ENCODE data around the gene ATP1B1.

ATP1B1 gene

GRCh38 chr1:169098380-169098779, 8.1 kb upstream of the ATP1B1 start:
- DNase-seq: no peak

GRCh38 chr1:169099561-169099960, 6.9 kb upstream of the ATP1B1 start:
- no peak for DNase-seq

- no peak for DNase-seq
Measured at GRCh38 chr1:169100208-169100607, 6.3 kb upstream of the ATP1B1 start.

- DNase-seq: no peak
Measured at GRCh38 chr1:169100651-169101088, 5.8 kb upstream of the ATP1B1 start.

- peak; percentile 67 for DNase-seq
Measured at GRCh38 chr1:169102567-169102966, 3.9 kb upstream of the ATP1B1 start.

- no peak for DNase-seq
Measured at GRCh38 chr1:169103002-169103401, 3.5 kb upstream of the ATP1B1 start.

- DNase-seq: no peak
Measured at GRCh38 chr1:169103480-169103893, 3.0 kb upstream of the ATP1B1 start.

- DNase-seq: no peak
Measured at GRCh38 chr1:169105087-169105433, 1.4 kb upstream of the ATP1B1 start.

GRCh38 chr1:169105434-169106094, 926 bp upstream of the ATP1B1 start:
- peak; percentile 89 for DNase-seq

GRCh38 chr1:169106921-169107602, 572 bp downstream of the ATP1B1 start:
- DNase-seq: no peak

GRCh38 chr1:169107603-169108208, 1.2 kb downstream of the ATP1B1 start:
- DNase-seq: no peak

- DNase-seq: no peak
Measured at GRCh38 chr1:169108223-169108622, 1.7 kb downstream of the ATP1B1 start.

GRCh38 chr1:169108863-169109560, 2.5 kb downstream of the ATP1B1 start:
- peak; percentile 55 for DNase-seq

- DNase-seq: peak; percentile 65
Measured at GRCh38 chr1:169109561-169110134, 3.2 kb downstream of the ATP1B1 start.

- no peak for DNase-seq
Measured at GRCh38 chr1:169110236-169110635, 3.7 kb downstream of the ATP1B1 start.

- DNase-seq: no peak
Measured at GRCh38 chr1:169110689-169111447, 4.4 kb downstream of the ATP1B1 start.

GRCh38 chr1:169111472-169111871, 5.0 kb downstream of the ATP1B1 start:
- no peak for DNase-seq

GRCh38 chr1:169112241-169112640, 5.8 kb downstream of the ATP1B1 start:
- no peak for DNase-seq

- no peak for DNase-seq
Measured at GRCh38 chr1:169113613-169114119, 7.2 kb downstream of the ATP1B1 start.

- DNase-seq: no peak
Measured at GRCh38 chr1:169115891-169116585, 9.5 kb downstream of the ATP1B1 start.

- no peak for DNase-seq
Measured at GRCh38 chr1:169117014-169117413, 10.5 kb downstream of the ATP1B1 start.

GRCh38 chr1:169117599-169117998, 11.1 kb downstream of the ATP1B1 start:
- no peak for DNase-seq
